ENCODE data around the gene COG5. TPM values are rescaled to one million over a fixed set of nuclear protein-coding genes. Genes with fewer than 3 reads are reported as not detected.

Gene COG5
- total RNA-seq, 1 experiment from 2014 or later, result 20.2 TPM

DNA sequence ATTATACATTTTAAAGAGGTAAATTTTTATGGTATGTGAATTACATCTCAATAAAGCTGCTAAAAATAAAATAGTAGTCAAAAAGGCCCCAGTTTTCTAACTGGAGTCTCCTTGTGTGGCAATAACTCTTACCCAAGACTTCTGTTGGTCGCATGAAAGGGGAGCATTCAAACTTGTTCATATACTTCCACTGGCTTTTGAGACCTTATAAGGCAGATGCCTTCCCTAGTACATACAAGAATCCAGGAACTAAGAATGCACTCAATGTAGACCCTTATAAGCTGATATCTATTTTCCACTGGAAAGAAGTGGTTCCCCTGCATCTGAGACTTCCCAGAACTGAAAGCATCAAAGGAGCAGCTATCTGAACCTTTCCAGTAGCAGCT is 29.3 kb upstream of the COG5 start:
- Histone ChIP-seq H2AK5ac (ENCODE audit: insufficient read length, low read length) (no peak overlapping the region), H3K27me3 (ENCODE audit: insufficient read depth, low read length) (no peaks in the 10 kb centered on the region), H2BK120ac (ENCODE audit: low read depth, low read length, poor library complexity, severe bottlenecking) (no peak overlapping the region), H3T11ph (ENCODE audit: low read length) (no peak overlapping the region), H4K5ac (ENCODE audit: insufficient read length, low read depth, low read length) (no peak overlapping the region), H2AFZ (ENCODE audit: low read length) (no peak overlapping the region), H3K18ac (ENCODE audit: insufficient read length, low read depth, low read length) (no peak overlapping the region), H3K23ac (ENCODE audit: insufficient read length, low read depth, low read length) (no peak overlapping the region), H3K4ac (ENCODE audit: low read depth, low read length) (no peak overlapping the region), H2BK5ac (ENCODE audit: insufficient read length, low read length) (no peak overlapping the region), H3K79me1 (ENCODE audit: insufficient read depth, low read depth, low read length, poor library complexity, severe bottlenecking) (no peaks in the 10 kb centered on the region), H2BK15ac (ENCODE audit: low read depth, low read length) (no peak overlapping the region), H2BK20ac (ENCODE audit: low read depth, low read length, poor library complexity, severe bottlenecking) (no peak overlapping the region), H2BK12ac (ENCODE audit: insufficient read length, low read depth, low read length) (no peak overlapping the region), H3K27ac (ENCODE audit: insufficient read length, low read depth, low read length) (no peak overlapping the region), H3K4me1 (ENCODE audit: insufficient read depth, low read length) (no peaks in the 10 kb centered on the region), H3K23me2 (ENCODE audit: insufficient read length, low read depth, low read length, poor library complexity, severe bottlenecking) (no peaks in the 10 kb centered on the region), H3K9me3 (ENCODE audit: control insufficient read depth, low read depth, low read length) (no peaks in the 10 kb centered on the region), H4K91ac (ENCODE audit: insufficient read length, low read depth, low read length) (no peak overlapping the region), H3K56ac (ENCODE audit: insufficient read length, low read depth, low read length) (no peak overlapping the region), H3K14ac (ENCODE audit: insufficient read depth, low read length) (no peak overlapping the region), H4K20me1 (ENCODE audit: control insufficient read depth, insufficient read depth, insufficient read length) (no peaks in the 10 kb centered on the region), H3K79me2 (ENCODE audit: insufficient read depth, low read length) (no peaks in the 10 kb centered on the region), H3K9ac (ENCODE audit: extremely low read depth, insufficient read length, low read length) (no peak overlapping the region), H4K8ac (replicated peaks; ENCODE audit: insufficient read length, low read depth, low read length) (no peak overlapping the region), H3K4me2 (ENCODE audit: insufficient read depth, insufficient read length, low read length) (no peak overlapping the region)
- DNase-seq, result no peak
- no peaks in the 10 kb centered on the region for H3K4me1 Mint-ChIP-seq
- no CpG with 5 or more reads among the region's 1 CpG for WGBS (ENCODE audit: extremely low coverage, insufficient read length, low lambda C conversion rate)
- H3K27me3 Mint-ChIP-seq (ENCODE audit: low read depth), result no peaks in the 10 kb centered on the region
- TF ChIP-seq, protein P1, sequence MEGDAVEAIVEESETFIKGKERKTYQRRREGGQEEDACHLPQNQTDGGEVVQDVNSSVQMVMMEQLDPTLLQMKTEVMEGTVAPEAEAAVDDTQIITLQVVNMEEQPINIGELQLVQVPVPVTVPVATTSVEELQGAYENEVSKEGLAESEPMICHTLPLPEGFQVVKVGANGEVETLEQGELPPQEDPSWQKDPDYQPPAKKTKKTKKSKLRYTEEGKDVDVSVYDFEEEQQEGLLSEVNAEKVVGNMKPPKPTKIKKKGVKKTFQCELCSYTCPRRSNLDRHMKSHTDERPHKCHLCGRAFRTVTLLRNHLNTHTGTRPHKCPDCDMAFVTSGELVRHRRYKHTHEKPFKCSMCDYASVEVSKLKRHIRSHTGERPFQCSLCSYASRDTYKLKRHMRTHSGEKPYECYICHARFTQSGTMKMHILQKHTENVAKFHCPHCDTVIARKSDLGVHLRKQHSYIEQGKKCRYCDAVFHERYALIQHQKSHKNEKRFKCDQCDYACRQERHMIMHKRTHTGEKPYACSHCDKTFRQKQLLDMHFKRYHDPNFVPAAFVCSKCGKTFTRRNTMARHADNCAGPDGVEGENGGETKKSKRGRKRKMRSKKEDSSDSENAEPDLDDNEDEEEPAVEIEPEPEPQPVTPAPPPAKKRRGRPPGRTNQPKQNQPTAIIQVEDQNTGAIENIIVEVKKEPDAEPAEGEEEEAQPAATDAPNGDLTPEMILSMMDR (conservative IDR thresholded peaks at IDR 0.05), result no peak
- peaks cover 10 to 28% (median 21%) of the 10 kb centered on the region in 3 experiments for H3K36me3 Mint-ChIP-seq (ENCODE audit: insufficient read depth in 1 of 3, low read depth in 3 of 3)
- peaks cover 4% of the 10 kb centered on the region in 2 experiments; a peak in 4 of 5 replicates for H3K9me3 Mint-ChIP-seq
- no peak overlapping the region for H3K27ac Mint-ChIP-seq
- H3K4me3 Mint-ChIP-seq, result no peak overlapping the region

Data from H9 (cell line).